GM12872 (cell line): ENCODE results near the gene C1QC.

ENCODE experiments used
- TF ChIP-seq, protein P1 (sequence below): IDR thresholded peaks from 3 replicates; pipeline ENCODE4 v1.5.1; 2011; ENCODE audit warnings: low read depth, mild to moderate bottlenecking, low read length, moderate library complexity; ENCODE audit not compliant: insufficient read depth

C1QC gene

DNA sequence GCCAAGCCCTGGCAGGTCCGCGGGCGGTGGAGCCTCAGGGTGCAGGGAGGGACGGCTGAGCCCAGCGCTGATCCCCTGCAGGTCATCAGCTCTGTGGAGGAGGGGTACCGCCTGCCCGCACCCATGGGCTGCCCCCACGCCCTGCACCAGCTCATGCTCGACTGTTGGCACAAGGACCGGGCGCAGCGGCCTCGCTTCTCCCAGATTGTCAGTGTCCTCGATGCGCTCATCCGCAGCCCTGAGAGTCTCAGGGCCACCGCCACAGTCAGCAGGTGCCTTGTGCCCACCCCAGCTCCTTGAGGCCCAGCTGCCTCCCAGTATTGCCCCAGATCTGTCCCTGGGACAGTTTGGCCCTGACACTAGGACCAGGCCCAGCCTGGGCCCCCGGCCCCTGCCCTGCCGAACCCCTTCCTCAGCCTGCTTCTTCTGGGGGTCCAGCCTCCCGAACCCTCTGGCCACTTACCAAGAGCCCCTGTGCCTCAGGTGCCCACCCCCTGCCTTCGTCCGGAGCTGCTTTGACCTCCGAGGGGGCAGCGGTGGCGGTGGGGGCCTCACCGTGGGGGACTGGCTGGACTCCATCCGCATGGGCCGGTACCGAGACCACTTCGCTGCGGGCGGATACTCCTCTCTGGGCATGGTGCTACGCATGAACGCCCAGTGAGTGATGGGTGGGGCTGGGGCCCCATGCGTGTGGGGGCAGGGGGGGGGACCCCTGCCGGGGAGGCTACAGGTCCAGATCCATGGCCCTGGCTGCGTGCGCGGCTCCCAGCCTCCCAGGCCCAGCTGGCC is 42.4 kb upstream of the C1QC start:
- TF ChIP-seq, protein P1, sequence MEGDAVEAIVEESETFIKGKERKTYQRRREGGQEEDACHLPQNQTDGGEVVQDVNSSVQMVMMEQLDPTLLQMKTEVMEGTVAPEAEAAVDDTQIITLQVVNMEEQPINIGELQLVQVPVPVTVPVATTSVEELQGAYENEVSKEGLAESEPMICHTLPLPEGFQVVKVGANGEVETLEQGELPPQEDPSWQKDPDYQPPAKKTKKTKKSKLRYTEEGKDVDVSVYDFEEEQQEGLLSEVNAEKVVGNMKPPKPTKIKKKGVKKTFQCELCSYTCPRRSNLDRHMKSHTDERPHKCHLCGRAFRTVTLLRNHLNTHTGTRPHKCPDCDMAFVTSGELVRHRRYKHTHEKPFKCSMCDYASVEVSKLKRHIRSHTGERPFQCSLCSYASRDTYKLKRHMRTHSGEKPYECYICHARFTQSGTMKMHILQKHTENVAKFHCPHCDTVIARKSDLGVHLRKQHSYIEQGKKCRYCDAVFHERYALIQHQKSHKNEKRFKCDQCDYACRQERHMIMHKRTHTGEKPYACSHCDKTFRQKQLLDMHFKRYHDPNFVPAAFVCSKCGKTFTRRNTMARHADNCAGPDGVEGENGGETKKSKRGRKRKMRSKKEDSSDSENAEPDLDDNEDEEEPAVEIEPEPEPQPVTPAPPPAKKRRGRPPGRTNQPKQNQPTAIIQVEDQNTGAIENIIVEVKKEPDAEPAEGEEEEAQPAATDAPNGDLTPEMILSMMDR, result no peak

DNA sequence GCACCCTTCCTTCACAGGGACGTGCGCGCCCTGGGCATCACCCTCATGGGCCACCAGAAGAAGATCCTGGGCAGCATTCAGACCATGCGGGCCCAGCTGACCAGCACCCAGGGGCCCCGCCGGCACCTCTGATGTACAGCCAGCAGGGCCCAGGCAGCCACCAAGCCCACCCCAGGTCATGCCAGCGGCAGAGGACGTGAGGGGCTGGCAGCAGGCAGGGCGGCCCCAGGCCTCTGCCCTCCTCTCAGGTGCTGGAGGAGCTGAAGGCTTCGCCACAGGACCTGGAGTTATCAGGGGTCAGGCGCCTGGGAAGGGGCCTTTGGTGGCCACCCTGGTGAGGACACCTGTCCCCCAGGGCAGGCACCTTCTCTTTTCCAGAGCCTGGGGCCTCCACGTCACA is 41.8 kb upstream of the C1QC start:
- TF ChIP-seq, protein P1, result no peak

DNA sequence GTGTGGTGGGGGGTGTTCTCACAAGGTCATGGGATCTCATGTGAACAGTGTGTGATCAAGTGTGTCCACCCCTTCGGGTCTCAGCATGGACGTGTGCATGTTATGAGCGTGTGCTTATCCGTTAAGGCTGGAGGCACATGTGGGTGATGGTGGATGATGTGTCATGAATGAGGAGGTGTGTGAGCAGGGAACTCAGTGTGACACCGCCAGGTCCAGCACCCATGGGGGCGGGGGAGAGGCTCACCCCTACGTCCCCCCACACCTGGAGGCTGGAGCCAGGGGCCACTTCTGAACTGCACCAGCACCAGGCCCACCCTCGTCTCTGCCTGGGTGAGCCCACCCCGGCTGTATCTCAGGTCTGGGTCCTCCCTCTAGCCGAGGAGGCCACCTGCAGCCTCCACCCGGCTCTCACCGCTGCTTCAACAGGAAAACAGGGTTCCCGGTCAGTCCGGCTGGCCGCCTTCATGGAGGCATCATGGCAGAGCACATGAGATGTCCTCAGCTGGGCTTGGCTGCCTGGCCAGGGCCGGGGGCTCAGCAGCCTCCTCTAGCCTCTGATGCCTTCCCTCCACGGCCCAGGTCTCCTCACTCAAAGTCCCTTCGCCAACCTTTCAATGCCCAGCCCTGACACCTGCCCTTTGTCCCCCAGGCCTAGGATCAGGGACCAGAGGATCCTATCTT is 41.2 kb upstream of the C1QC start:
- TF ChIP-seq, protein P1, result no peak

DNA sequence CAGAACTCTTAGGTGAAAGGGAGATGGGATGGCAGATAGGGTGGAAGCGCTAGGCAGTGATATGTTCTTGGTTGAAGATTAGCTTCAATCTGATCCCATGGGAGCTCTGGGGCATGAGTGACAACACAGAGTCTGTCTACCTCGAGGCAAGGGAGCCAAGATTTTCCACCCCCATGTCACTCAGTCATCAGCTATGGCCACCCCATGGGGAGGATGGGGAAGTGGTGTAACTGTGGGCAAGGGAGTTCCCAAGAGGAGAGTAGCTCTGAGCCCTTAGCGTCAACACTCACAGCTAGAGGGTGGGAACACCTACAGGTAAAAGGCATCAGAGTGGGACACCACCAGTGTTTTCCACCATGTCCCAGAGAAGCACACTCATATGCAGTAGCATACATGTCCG is 37.3 kb upstream of the C1QC start:
- TF ChIP-seq, protein P1, result no peak

DNA sequence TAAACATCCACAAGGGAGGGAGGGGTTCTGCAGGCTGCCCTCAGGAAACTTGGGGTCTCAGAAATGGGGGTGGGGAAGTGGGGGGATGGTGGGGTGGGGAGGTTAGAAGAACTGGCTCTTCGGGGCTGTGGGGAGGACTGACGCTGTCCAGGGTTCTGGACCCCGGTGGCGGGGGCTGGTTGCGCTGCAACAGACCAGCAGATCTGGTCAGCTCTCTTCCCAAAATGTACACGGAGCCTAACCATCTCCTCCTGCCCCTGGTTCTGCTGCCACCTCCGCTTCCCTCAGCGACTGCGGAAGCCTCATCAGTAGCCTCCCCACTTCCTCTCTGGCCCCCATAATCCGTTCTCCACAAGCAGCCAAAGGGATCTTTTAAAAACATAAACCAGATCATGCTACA is 36.3 kb upstream of the C1QC start:
- TF ChIP-seq, protein P1, result no peak

DNA sequence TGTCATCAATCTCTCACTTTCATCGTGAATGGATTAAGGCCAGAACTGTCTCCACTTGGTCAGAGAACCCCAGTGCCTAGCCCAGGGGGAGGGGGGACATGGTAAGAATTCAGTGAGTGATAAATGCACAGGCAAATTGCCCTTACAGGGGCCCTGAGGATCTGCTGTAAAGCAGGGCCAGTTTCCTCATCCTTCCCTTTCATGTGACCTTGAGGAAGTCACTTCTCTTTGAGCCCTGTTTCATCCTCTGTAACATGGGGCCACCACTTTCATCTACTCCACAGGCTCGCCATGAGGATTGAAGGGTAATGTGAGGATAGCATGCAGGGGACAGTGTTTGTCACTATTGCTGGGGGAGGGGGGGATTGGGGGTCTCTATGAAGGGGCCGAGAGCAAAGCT is 35.1 kb upstream of the C1QC start:
- TF ChIP-seq, protein P1, result no peak

DNA sequence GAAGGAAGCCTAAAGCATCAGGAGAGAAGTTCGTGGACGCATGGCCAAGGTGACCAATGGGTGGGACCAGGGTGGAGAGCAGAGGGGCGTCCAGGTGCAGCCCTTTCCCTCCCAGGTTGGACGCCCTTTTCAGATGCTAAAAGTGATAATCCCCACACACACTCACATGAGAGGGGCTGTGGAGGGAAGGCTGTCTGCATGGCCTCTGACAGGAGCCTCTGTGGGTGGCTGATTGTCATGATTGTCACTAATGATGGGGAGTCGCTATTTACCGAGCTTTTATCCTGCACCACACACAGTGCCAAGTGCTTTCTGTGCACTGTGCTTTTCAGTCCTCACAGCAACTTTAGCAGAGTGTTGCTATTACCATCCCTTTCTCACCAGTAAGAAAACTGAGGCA is 34.1 kb upstream of the C1QC start:
- TF ChIP-seq, protein P1, result no peak
